ENCODE data around the gene SLC35C1.

Gene SLC35C1

GRCh38 chr11:45772449-45772774 lies 32.5 kb upstream of the SLC35C1 start:
- TF ChIP-seq CTCF (conservative IDR thresholded peaks at IDR 0.05; ENCODE audit: low read depth, low read length): no peak
- no peak overlapping the region for H3K4me3 ChIP-seq (ENCODE audit: low read length)
- no peak for DNase-seq (ENCODE audit: low read depth)

- no peak for TF ChIP-seq CTCF (conservative IDR thresholded peaks at IDR 0.05; ENCODE audit: low read depth, low read length)
- no peak overlapping the region for H3K4me3 ChIP-seq (ENCODE audit: low read length)
- no peak for DNase-seq (ENCODE audit: low read depth)
Observed at GRCh38 chr11:45772986-45773785, 31.8 kb upstream of the SLC35C1 start.

- no peak overlapping the region for H3K4me3 ChIP-seq (ENCODE audit: low read length)
- no peak for TF ChIP-seq CTCF (conservative IDR thresholded peaks at IDR 0.05; ENCODE audit: low read depth, low read length)
- DNase-seq (ENCODE audit: low read depth): no peak
Observed at GRCh38 chr11:45773786-45774655, 30.9 kb upstream of the SLC35C1 start.

- no peak for DNase-seq (ENCODE audit: low read depth)
- TF ChIP-seq CTCF (conservative IDR thresholded peaks at IDR 0.05; ENCODE audit: low read depth, low read length): no peak
Observed at GRCh38 chr11:45774786-45775185, 30.2 kb upstream of the SLC35C1 start.

GRCh38 chr11:45777127-45777969 lies 27.6 kb upstream of the SLC35C1 start:
- no peak for TF ChIP-seq CTCF (conservative IDR thresholded peaks at IDR 0.05; ENCODE audit: low read depth, low read length)
- no peak for DNase-seq (ENCODE audit: low read depth)
- no peak overlapping the region for H3K4me3 ChIP-seq (ENCODE audit: low read length)

More at GRCh38 chr11:45774786-45775185, 30.2 kb upstream of the SLC35C1 start:
- H3K4me3 ChIP-seq (ENCODE audit: low read length): no peak overlapping the region

- no peak for DNase-seq (ENCODE audit: low read depth)
- no peak for TF ChIP-seq CTCF (conservative IDR thresholded peaks at IDR 0.05; ENCODE audit: low read depth, low read length)
Observed at GRCh38 chr11:45778341-45778740, 26.6 kb upstream of the SLC35C1 start.

More at GRCh38 chr11:45778341-45778740, 26.6 kb upstream of the SLC35C1 start:
- H3K4me3 ChIP-seq (ENCODE audit: low read length): no peak overlapping the region
